AG08396 (cell line): Measurements from ENCODE around the gene CDKN1B.

Experiments used
- DNase-seq: peaks from one replicate; pipeline ENCODE4 v3.0.0; 2012; ENCODE audit warnings: low spot score, mixed read lengths

The CDKN1B gene

GRCh38 chr12:12759234-12759915 lies 42.2 kb downstream of the CDKN1B start:
- no peak for DNase-seq

GRCh38 chr12:12764824-12765223 lies 47.7 kb downstream of the CDKN1B start:
- no peak for DNase-seq

- DNase-seq = no peak
These were observed 53.1 kb downstream of the CDKN1B start for GRCh38 chr12:12770262-12770661.
